ENCODE measurements around the gene HSD11B1. TPM values are rescaled to one million over a fixed set of nuclear protein-coding genes. Genes with fewer than 3 reads are reported as not detected.

Gene HSD11B1
- total and polyA plus RNA-seq, 2 donors (not counting 1 experiment from before 2014, with no cell fraction given): 7.1 to 31.5 TPM

DNA sequence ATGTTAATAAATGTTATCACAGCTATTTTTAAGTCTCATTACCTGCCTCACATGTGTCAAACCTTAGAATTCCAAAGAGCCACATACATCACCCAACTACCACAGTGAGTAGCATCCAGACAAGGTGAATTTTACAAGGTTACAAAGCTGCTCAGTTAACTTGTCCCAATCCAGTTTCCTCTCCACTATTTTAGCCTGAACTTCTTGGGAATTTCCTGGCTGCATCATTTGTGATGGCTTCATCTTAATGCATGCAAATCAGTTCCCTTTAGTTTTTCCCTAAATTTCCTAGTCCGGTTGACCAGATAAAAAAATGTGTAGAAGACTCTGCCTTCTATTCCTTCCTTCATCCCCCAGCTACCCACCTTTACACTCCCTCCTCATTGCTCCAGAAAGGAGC is 50.6 kb downstream of the HSD11B1 start:
- Histone ChIP-seq H2AFZ (ENCODE audit: low read length) (no peak overlapping the region), H3K4me2 (ENCODE audit: extremely low read depth, insufficient read depth, low read length) (no peak overlapping the region), H3K4me3 (replicated peaks in 1 of 4; ENCODE audit: control extremely low read depth in 1 of 4, insufficient read depth in 1 of 4, low read depth in 3 of 4, low read length in 4 of 4) (no peak overlapping the region), H3K27ac (ENCODE audit: insufficient read depth, low read length) (no peak overlapping the region), H3K9ac (ENCODE audit: insufficient read depth, low read length) (no peak overlapping the region), H3K9me3 (ENCODE audit: control insufficient read depth, insufficient read depth, low read depth, low read length) (no peaks in the 10 kb centered on the region), H4K20me1 (ENCODE audit: control insufficient read depth, extremely low read depth, insufficient read depth, low read length) (no peaks in the 10 kb centered on the region), H3K36me3 (ENCODE audit: control insufficient read depth, insufficient read depth, low read length) (no peaks in the 10 kb centered on the region), H3K4me1 (ENCODE audit: control insufficient read depth, extremely low read depth, insufficient read depth, low read length) (no peaks in the 10 kb centered on the region), H3K79me2 (ENCODE audit: control insufficient read depth, insufficient read depth, low read length) (no peaks in the 10 kb centered on the region), H3K27me3 (ENCODE audit: control insufficient read depth, insufficient read depth, low read length) (peaks cover 8% of the 10 kb centered on the region)
- no peak for DNase-seq (ENCODE audit: low read depth in 2 of 2)
- TF ChIP-seq EZH2 (IDR thresholded peaks at IDR 0.05; ENCODE audit: low read length, missing control alignments): no peak
- TF ChIP-seq, protein P1, sequence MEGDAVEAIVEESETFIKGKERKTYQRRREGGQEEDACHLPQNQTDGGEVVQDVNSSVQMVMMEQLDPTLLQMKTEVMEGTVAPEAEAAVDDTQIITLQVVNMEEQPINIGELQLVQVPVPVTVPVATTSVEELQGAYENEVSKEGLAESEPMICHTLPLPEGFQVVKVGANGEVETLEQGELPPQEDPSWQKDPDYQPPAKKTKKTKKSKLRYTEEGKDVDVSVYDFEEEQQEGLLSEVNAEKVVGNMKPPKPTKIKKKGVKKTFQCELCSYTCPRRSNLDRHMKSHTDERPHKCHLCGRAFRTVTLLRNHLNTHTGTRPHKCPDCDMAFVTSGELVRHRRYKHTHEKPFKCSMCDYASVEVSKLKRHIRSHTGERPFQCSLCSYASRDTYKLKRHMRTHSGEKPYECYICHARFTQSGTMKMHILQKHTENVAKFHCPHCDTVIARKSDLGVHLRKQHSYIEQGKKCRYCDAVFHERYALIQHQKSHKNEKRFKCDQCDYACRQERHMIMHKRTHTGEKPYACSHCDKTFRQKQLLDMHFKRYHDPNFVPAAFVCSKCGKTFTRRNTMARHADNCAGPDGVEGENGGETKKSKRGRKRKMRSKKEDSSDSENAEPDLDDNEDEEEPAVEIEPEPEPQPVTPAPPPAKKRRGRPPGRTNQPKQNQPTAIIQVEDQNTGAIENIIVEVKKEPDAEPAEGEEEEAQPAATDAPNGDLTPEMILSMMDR (conservative IDR thresholded peaks at IDR 0.05 in 1 of 2, IDR thresholded peaks at IDR 0.05 in 1 of 2; ENCODE audit: low read depth in 1 of 2, low read length in 2 of 2): no peak

DNA sequence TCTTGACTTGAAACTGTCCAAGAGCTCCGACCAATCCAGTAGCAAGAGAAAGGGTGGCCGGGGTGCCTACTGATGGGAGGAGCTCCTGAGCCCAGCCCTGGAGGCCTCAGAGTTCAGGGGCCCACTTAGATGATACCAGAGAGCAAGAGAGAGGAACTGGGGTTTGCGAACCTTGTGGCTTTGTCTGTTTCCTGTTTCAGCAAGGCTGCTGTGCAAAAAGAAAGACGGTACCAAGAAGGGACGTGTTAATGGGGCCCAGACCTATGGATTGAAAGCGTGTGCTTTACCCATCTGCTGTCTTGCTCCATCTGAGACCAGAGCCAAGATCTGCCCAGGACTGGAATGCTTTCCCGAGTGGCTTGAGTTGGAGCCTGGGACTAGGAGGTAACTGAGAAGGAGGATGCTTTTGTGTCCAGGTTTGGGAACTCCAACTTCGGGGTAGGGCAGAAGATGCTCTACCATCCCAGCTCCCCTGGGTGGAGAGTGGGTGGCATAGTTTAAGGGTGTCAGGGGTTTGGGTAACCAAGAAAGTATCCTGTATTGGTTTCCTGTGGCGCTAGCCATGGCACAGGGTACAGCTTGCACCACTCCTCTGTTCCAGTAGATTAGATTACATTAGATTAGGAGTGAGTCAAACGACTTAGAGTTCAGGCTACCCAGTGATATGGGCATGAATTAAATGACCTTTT is 51.4 kb downstream of the HSD11B1 start, which contains the start of gene TRAF3IP3:
Gene TRAF3IP3, plus strand, starts transcription at position 128 of the 689 bp plus-strand sequence. CDS start 3,987 bp downstream, outside the sequence.
- Histone ChIP-seq H3K36me3 (ENCODE audit: control insufficient read depth, insufficient read depth, low read length) (no peaks in the 10 kb centered on the region), H2AFZ (ENCODE audit: low read length) (no peak within 1 kb of the TSS), H3K9ac (ENCODE audit: insufficient read depth, low read length) (no peak within 1 kb of the TSS), H3K79me2 (ENCODE audit: control insufficient read depth, insufficient read depth, low read length) (no peaks in the 10 kb centered on the region), H3K9me3 (ENCODE audit: control insufficient read depth, insufficient read depth, low read depth, low read length) (no peaks in the 10 kb centered on the region), H3K4me3 (replicated peaks in 1 of 4; ENCODE audit: control extremely low read depth in 1 of 4, insufficient read depth in 1 of 4, low read depth in 3 of 4, low read length in 4 of 4) (no peak within 1 kb of the TSS), H3K4me1 (ENCODE audit: control insufficient read depth, extremely low read depth, insufficient read depth, low read length) (no peaks in the 10 kb centered on the region), H3K27ac (ENCODE audit: insufficient read depth, low read length) (no peak within 1 kb of the TSS), H3K27me3 (ENCODE audit: control insufficient read depth, insufficient read depth, low read length) (peaks cover 8% of the 10 kb centered on the region), H4K20me1 (ENCODE audit: control insufficient read depth, extremely low read depth, insufficient read depth, low read length) (no peaks in the 10 kb centered on the region), H3K4me2 (ENCODE audit: extremely low read depth, insufficient read depth, low read length) (no peak within 1 kb of the TSS)
- no peak for DNase-seq (ENCODE audit: low read depth in 2 of 2)
- TF ChIP-seq, protein P1 (conservative IDR thresholded peaks at IDR 0.05 in 1 of 2, IDR thresholded peaks at IDR 0.05 in 1 of 2; ENCODE audit: low read depth in 1 of 2, low read length in 2 of 2): no peak
- no peak for TF ChIP-seq EZH2 (IDR thresholded peaks at IDR 0.05; ENCODE audit: low read length, missing control alignments)

GRCh38 chr1:209756615-209757445 is 52.2 kb downstream of the HSD11B1 start:
- H3K9me3 ChIP-seq (ENCODE audit: control insufficient read depth, insufficient read depth, low read depth, low read length): no peaks in the 10 kb centered on the region
- H3K79me2 ChIP-seq (ENCODE audit: control insufficient read depth, insufficient read depth, low read length): no peaks in the 10 kb centered on the region
- H3K36me3 ChIP-seq (ENCODE audit: control insufficient read depth, insufficient read depth, low read length): no peaks in the 10 kb centered on the region
- DNase-seq (ENCODE audit: low read depth in 2 of 2): no peak
- H3K27me3 ChIP-seq (ENCODE audit: control insufficient read depth, insufficient read depth, low read length): peaks cover 8% of the 10 kb centered on the region
- no peak overlapping the region for H2AFZ ChIP-seq (ENCODE audit: low read length)
- no peaks in the 10 kb centered on the region for H4K20me1 ChIP-seq (ENCODE audit: control insufficient read depth, extremely low read depth, insufficient read depth, low read length)
- H3K4me1 ChIP-seq (ENCODE audit: control insufficient read depth, extremely low read depth, insufficient read depth, low read length): no peaks in the 10 kb centered on the region
- no peak for TF ChIP-seq EZH2 (IDR thresholded peaks at IDR 0.05; ENCODE audit: low read length, missing control alignments)
- TF ChIP-seq, protein P1 (conservative IDR thresholded peaks at IDR 0.05 in 1 of 2, IDR thresholded peaks at IDR 0.05 in 1 of 2; ENCODE audit: low read depth in 1 of 2, low read length in 2 of 2): no peak
- H3K27ac ChIP-seq (ENCODE audit: insufficient read depth, low read length): no peak overlapping the region
- no peak overlapping the region for H3K4me3 ChIP-seq (replicated peaks in 1 of 4; ENCODE audit: control extremely low read depth in 1 of 4, insufficient read depth in 1 of 4, low read depth in 3 of 4, low read length in 4 of 4)
- no peak overlapping the region for H3K4me2 ChIP-seq (ENCODE audit: extremely low read depth, insufficient read depth, low read length)
- no peak overlapping the region for H3K9ac ChIP-seq (ENCODE audit: insufficient read depth, low read length)
